Activated CD4-positive, CD25-positive, alpha-beta regulatory T cell treated with anti-CD3 and anti-CD28 coated beads, Interleukin-2, amount 50 U/mL, for 72 hours (primary cell): ENCODE data around the gene HPGDS.
"Not testable (repeated sequence)": the region's sequence is repeated elsewhere in the genome, so short reads cannot be mapped to it uniquely, and the experiment has no call there.

Experiments used
- DNase-seq: peaks from one replicate; pipeline ENCODE4 v3.0.0; 2021

Gene HPGDS

GRCh38 chr4:94356444-94356843 is 13.8 kb upstream of the HPGDS start:
- no peak for DNase-seq

- DNase-seq = no peak
Observed at GRCh38 chr4:94354474-94354896, 11.8 kb upstream of the HPGDS start.

- DNase-seq = no peak
Observed at GRCh38 chr4:94352996-94353395, 10.4 kb upstream of the HPGDS start.

- DNase-seq = no peak
Observed at GRCh38 chr4:94352163-94352562, 9.5 kb upstream of the HPGDS start.

- no peak for DNase-seq
Observed at GRCh38 chr4:94351319-94351718, 8.7 kb upstream of the HPGDS start.

- no peak for DNase-seq
Observed at GRCh38 chr4:94350095-94350494, 7.5 kb upstream of the HPGDS start.

GRCh38 chr4:94349193-94349592 is 6.6 kb upstream of the HPGDS start:
- no peak for DNase-seq

- DNase-seq = no peak
Observed at GRCh38 chr4:94348666-94349065, 6.0 kb upstream of the HPGDS start.

GRCh38 chr4:94346541-94346940 is 3.9 kb upstream of the HPGDS start:
- DNase-seq = no peak

- DNase-seq = no peak
Observed at GRCh38 chr4:94345969-94346368, 3.3 kb upstream of the HPGDS start.

GRCh38 chr4:94345266-94345665 is 2.6 kb upstream of the HPGDS start:
- DNase-seq = no peak

GRCh38 chr4:94344457-94344856 is 1.8 kb upstream of the HPGDS start:
- no peak for DNase-seq

GRCh38 chr4:94341481-94342370 is 910 bp downstream of the HPGDS start:
- DNase-seq = no peak

GRCh38 chr4:94339779-94340178 is 2.9 kb downstream of the HPGDS start:
- DNase-seq = peak; percentile 34

GRCh38 chr4:94338681-94339351 is 3.8 kb downstream of the HPGDS start:
- no peak for DNase-seq

GRCh38 chr4:94336791-94337190 is 5.8 kb downstream of the HPGDS start:
- DNase-seq = not testable (repeated sequence)

- no peak for DNase-seq
Observed at GRCh38 chr4:94336303-94336702, 6.3 kb downstream of the HPGDS start.

GRCh38 chr4:94334962-94335361 is 7.7 kb downstream of the HPGDS start:
- no peak for DNase-seq

- no peak for DNase-seq
Observed at GRCh38 chr4:94334476-94334875, 8.2 kb downstream of the HPGDS start.

- no peak for DNase-seq
Observed at GRCh38 chr4:94333866-94334265, 8.8 kb downstream of the HPGDS start.

- no peak for DNase-seq
Observed at GRCh38 chr4:94332983-94333590, 9.5 kb downstream of the HPGDS start.

- no peak for DNase-seq
Observed at GRCh38 chr4:94329933-94330332, 12.7 kb downstream of the HPGDS start.

- DNase-seq = no peak
Observed at GRCh38 chr4:94325835-94326234, 16.8 kb downstream of the HPGDS start.

GRCh38 chr4:94319927-94320326 is 22.7 kb downstream of the HPGDS start:
- not testable (repeated sequence) for DNase-seq
